Measurements from ENCODE around the gene HBS1L.
"Not testable (repeated sequence)": the region's sequence is repeated elsewhere in the genome, so short reads cannot be mapped to it uniquely, and the experiment has no call there.

The HBS1L gene

DNA sequence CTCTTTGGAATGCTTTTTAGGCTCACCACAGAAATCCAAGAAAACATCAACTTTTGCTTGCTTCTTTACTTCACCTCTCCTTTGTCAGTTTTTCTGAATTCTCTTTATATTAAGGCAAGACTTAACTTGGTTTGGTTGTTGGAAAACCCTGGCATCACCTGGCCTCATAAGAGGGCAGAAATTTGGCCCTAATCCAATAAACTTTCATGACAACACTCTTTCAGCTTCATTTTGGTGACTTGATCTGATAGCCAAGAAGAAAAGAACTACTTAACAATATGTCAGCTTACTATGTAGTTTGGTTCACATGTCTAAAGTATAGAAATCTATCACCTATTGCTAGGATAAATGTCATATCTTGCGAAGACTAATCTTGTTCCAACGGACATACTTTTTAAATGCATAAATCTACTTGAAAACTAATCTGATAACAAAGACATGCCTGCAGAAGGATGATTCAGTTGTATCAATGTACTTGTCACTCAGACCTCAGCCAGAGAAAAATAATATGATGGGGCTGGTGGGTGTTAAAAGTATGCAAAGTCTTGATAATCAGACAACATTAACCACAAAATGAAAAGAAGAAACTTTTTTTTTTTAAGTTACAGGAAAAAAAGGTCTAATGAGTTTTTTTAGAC is 19.3 kb upstream of the HBS1L start:
- no peak for DNase-seq

GRCh38 chr6:135073217-135073616 is 18.6 kb upstream of the HBS1L start:
- DNase-seq: no peak

- no peak for DNase-seq
These were observed 18.1 kb upstream of the HBS1L start for GRCh38 chr6:135072753-135073152.

GRCh38 chr6:135071541-135071940 is 16.9 kb upstream of the HBS1L start:
- DNase-seq: no peak

DNA sequence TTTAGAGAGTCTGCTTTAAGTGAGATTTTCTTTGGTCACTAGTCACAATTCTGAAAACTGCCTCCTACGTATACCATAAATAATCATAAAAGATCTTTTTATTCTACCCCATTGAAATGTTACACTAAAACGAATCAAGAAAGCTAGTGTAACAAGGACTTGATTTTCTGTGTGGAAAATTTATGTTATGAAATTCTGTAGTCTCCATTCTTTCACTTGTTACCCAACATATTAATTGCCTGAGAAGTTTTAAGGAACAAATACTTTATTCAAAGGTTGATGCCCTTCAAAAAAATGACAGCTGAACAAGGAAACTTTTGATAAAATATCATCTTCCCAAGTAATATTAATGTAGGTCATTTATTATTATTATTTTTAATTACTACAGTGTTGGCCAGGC is 13.3 kb upstream of the HBS1L start:
- no peak for DNase-seq

DNA sequence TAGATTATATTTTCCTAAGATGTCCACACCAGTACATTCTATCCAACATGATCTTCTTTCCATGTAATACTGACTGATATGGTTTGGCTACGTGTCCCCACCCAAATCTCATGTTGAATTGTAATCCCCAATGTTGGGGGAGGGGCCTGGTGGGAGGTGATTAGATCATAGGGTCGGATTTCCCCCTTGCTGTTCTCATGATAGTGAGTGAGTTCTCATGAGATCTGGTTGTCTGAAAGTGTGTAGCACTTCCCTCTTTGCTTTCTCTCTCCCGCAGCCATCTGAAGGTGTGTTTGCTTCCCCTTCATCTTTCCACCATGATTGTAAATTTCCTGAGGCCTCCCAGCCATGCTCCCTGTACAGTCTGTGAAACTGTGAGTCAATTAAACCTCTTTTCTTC is 12.2 kb upstream of the HBS1L start:
- DNase-seq: no peak

DNA sequence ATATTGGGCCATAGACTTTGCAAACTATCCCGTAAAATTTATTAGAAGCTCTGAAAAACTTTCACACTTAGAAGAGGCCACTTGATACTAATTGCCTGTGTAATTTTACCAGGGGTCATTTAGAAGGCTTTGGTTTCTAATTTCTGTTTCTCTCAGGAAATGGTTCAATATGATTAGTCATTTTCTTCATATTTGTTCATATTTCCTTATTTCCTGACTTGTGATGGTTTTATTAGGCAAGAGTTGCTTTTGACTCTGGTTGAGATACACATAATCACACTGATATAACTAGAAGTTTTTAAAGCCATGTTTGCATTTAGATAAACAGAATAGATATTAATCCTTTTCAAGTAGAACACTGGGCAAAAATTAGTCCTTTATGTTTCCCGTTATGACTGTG is 11.8 kb upstream of the HBS1L start:
- no peak for DNase-seq

GRCh38 chr6:135064586-135064985 is 10.0 kb upstream of the HBS1L start:
- DNase-seq: no peak

DNA sequence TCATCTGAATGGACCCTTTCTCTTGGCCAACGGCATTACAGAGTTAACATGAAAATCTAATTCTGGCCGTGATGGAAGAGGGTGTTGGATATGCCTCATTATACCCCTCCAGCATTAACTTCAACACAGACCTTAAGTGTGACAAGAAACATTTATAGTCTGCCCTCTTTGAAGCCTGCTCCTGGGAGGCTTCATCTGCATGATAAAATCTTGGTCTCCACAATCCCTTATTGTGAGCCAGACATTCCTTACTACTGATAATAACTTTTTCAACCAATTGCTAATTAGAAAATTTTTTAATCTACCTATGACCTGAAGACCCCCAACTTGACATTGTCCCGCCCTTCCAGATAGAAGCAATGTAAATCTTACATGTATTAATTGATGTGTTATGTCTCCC is 9.3 kb upstream of the HBS1L start:
- DNase-seq: no peak

DNA sequence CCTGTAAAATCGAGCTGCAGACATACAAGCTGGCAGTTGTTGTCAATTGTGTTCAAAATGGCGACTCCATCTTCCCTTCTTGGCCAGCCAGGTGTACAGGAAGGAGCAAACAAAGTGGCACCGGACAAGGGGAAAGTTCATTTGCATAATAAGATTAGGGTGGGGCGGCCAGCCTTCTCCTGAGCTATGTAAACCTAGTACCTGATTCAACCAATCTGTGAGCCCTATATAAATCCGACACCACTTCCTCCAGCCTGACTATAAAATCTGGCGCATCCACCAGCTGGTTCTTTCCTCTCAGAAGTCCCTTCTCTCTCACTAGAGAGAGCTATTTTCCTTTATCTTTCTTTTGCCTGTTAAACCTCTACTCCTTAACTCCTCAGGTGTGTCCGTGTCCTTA is 8.1 kb upstream of the HBS1L start:
- DNase-seq: no peak

DNA sequence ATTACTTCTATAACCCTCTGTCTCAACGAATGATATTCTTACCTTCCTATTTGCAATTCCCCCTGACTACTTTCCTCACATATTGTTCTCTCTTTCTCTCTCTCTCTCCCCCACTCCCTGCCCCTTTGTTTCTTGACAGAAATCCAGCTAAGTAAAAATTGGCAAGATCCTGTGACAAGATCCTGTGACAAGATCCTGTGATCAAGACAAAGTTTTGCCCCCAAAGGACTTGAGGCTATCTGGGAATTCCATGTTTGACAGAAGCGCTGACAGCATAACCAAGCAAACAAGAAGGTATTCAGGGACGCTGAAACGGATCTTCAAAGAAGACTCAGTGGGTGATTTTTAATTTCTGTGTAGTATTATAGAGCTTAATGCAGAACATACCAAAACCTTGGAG is 5.5 kb upstream of the HBS1L start:
- no peak for DNase-seq

DNA sequence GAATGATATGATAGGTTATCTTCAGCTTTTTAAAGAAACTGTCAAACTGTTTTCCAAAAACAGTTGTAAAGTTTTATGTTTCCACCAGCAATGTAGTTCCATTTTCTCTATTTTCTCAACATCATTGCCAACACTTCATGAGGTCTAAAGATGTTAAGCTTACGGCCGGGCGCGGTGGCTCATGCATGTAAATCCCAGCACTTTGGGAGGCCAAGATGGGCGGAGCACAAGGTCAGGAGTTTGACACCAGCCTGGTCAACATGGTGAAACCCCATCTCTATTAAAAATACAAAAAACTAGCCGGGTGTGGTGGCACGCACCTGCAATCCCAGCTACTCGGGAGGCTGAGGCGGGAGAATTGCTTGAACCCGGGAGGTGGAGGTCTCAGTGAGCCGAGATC is 3.7 kb upstream of the HBS1L start:
- not testable (repeated sequence) for DNase-seq

GRCh38 chr6:135056632-135057031 is 2.0 kb upstream of the HBS1L start:
- no peak for DNase-seq

DNA sequence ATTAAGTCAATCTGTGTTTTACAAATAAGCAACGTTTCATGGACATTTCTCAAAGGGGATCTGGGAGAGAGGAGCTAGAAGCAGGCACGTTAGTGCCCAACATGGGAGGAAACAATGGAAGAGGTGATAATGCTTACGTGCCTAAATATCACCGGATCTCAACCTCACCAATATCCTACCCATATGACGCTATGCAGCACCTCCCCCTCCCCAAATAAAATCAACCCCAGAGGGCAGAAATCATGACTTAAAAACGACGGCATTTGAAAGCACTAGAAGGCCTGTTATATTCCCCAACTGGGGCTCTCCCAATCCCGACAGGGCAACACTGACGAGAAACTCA is 425 bp downstream of the HBS1L start:
- DNase-seq: no peak

DNA sequence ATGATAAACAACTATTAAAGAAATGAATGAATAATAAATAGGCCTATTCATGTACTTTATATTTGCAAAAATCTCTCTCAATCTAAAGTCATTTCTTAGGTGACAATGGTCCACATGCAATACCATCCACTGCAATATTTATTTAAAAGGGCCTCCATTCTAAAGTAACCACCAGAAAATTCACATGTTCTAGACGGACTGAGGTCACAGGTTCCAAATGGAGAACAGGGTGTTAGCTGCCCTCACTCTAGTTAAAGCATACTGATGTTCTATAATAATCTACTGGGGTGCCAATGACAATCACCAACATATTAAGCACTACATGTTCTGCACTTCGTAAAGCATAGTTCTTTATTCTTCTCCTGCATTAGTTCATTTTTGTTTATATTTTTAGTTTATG is 1.2 kb downstream of the HBS1L start:
- DNase-seq: no peak

GRCh38 chr6:135052939-135053338 is 1.7 kb downstream of the HBS1L start:
- no peak for DNase-seq

- DNase-seq: no peak
These were observed 5.7 kb downstream of the HBS1L start for GRCh38 chr6:135048915-135049314.

DNA sequence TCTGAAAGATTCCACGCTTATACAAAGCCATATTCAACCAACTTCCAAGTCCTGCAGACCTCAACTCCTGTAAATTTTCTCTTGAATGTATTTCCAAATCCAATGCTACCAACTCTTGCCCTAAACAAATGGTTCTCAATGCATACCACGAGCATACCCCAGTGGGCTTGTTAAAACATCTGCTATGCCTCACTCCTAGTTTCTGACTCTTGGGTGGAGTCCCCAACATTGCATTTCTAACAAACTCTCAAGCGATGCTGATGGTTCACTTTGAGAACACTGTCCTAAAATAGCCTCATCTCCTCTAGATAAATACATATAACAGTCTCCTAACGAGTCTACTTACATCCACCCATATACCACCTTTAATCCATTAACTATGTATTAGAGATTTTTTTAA is 7.3 kb downstream of the HBS1L start:
- DNase-seq: no peak

DNA sequence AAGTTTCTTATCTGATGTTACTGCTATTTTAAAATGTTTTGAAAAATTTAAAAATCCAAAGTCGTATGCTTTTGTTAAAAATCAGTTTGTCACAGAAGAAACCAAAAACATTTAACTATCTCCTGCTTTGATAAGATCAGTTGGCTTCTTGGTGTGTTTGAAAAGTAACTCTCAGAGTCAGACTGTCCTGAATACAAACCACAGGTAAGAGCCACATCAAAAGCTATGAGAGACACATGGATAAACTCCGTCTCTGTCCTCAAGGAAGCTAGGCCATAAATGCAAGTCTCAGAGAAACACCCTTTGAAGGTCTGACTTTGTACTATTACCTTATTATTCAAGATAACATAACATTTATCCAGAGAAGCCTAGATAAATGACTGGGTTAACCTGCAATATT is 7.7 kb downstream of the HBS1L start:
- no peak for DNase-seq

- DNase-seq: no peak
These were observed 10.0 kb downstream of the HBS1L start for GRCh38 chr6:135044639-135045038.

- no peak for DNase-seq
These were observed 10.8 kb downstream of the HBS1L start for GRCh38 chr6:135043846-135044245.

DNA sequence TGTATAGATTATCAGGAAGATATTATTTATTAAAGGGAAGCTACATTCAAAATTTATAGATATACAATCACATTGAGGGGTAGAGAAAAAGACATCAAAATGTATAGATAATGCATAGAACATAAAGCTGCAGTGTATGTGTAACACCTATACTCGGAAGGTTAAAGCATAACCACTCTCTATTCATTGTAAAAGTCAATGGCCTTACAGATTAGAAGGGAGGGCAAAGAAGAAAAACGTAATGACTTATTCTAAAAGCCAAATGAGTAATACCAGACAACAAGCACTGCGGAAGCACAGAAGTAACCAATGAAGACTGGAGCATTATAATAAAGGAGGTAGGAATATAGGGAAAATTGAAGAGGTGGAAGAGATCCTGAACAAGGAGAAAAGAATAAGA is 11.3 kb downstream of the HBS1L start:
- no peak for DNase-seq

DNA sequence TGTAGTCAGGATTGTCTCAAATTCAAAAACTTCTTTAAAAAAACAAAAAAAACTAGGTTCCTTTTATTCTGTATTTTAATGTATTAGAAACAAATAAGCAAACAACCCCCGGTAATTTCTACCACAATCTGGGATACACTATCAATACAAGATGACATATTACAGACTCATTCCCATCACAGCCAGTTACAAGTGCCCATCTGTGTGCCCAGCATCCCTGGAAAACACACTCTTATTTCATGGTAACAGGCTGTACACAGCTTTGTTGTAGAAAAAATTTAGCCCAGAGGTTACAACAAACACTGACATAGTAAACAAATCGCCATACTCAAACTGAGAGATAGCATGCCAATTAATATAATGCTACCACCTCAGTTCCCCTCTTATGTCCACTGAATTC is 16.3 kb downstream of the HBS1L start:
- no peak for DNase-seq

DNA sequence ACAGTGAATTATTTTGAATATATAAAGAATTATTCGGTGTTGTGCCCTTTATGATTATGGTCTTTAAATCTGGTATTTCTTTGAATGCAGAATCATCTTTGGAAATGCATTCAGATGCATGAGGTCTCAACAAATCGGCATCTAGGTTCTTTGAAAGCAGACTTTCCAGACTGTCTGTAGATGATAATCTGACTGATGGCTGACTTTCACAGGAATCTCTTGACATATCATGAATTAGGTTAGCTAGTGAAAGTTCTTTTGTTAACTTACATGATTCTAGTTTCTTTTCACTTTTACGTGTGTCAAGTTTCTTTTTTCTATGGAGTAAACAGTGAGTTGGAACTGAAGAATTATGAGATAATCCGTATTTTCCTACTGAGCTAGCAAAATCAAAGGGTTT is 17.1 kb downstream of the HBS1L start:
- no peak for DNase-seq

- no peak for DNase-seq
These were observed 17.7 kb downstream of the HBS1L start for GRCh38 chr6:135036731-135037420.
